Adrenal gland (tissue), 5 donors: ENCODE data around the gene KCNC1.

Experiments
- CTCF ChIP-seq, 6 experiments: fragments of 450-650 bp in 4 of 6; fragments of 200-600 bp in 2 of 6; sonication (generic) in 1 of 6; IDR thresholded peaks; 1 replicate in 5 of 6; 2 replicates in 1 of 6; pipeline versions ENCODE4 v1.5.1 to v1.8.0; 2016 to 2021; ENCODE audit warnings: antibody characterized with exemption in 6 of 6, mild to moderate bottlenecking in 2 of 6, moderate library complexity in 1 of 6
- POLR2A ChIP-seq, 2 donors: fragments of 450-650 bp; IDR thresholded peaks; one replicate each; pipeline ENCODE4 v1.6.1; 2017; ENCODE audit warnings: antibody characterized with exemption in 2 of 2, mild to moderate bottlenecking in 2 of 2, moderate library complexity in 1 of 2
- donor health status: DM: no; HTN: no; CAD: no.

- TF ChIP-seq CTCF (IDR thresholded peaks at IDR 0.05) (no peak), POLR2A (IDR thresholded peaks at IDR 0.05) (no peak)
These were observed 31.4 kb downstream of the KCNC1 start for GRCh38 chr11:17766073-17766359.
